K562 (cell line): ENCODE data around the gene OR2A25.
A peak's percentile ranks its signal among the peaks of the same experiment; 100 is the strongest.

Experiments
- ATF3 ChIP-seq, 2 experiments: fragments of 450-650 bp in 1 of 2; sonication (generic) in 1 of 2; formaldehyde crosslinking in 1 of 2; IDR thresholded peaks in 1 of 2; conservative IDR thresholded peaks in 1 of 2; 2 replicates each; pipeline versions ENCODE4 v1.6.1 to v1.8.1; 2016 to 2023; ENCODE audit warnings: mild to moderate bottlenecking in 2 of 2, moderate library complexity in 2 of 2, inconsistent platforms in 1 of 2, missing genetic modification reagents in 1 of 2
- CTCF ChIP-seq, 3 experiments: IDR thresholded peaks in 2 of 3; conservative IDR thresholded peaks in 1 of 3; 2 replicates each; pipeline ENCODE4 v1.5.1; 2011 to 2012; ENCODE audit warnings: low read length in 3 of 3, mild to moderate bottlenecking in 3 of 3, control low read depth in 2 of 3, improper control_type of control experiment in 1 of 3, inconsistent platforms in 1 of 3, low read depth in 1 of 3, mixed read lengths in 1 of 3, moderate library complexity in 1 of 3; ENCODE audit not compliant: insufficient read depth in 2 of 3
- MLX ChIP-seq, 2 experiments: fragments of 450-650 bp in 1 of 2; sonication (generic) in 1 of 2; formaldehyde crosslinking; conservative IDR thresholded peaks; 2 replicates each; pipeline versions ENCODE4 v1.4.0 to v1.8.1; 2020 to 2022; ENCODE audit warnings: mild to moderate bottlenecking in 1 of 2, missing genetic modification reagents in 1 of 2
- POLR3G ChIP-seq: IDR thresholded peaks from 2 replicates; pipeline ENCODE4 v1.6.1; 2011; ENCODE audit not compliant: insufficient read length, insufficient replicate concordance; ENCODE audit errors: extremely low read depth
- PTBP1 ChIP-seq: fragments of 200-400 bp; formaldehyde crosslinking; IDR thresholded peaks from 2 replicates; pipeline ENCODE4 v1.6.1; 2017; ENCODE audit warnings: low read depth, low read length

- no peak for TF ChIP-seq PTBP1
- no peak for TF ChIP-seq MLX (CRISPR knock-in tag; conservative IDR thresholded peaks at IDR 0.05)
- no peak for TF ChIP-seq POLR3G
- TF ChIP-seq ATF3 (IDR thresholded peaks at IDR 0.05), result no peak
- no peak for TF ChIP-seq ATF3 (CRISPR knock-in tag; conservative IDR thresholded peaks at IDR 0.05)
- TF ChIP-seq CTCF (IDR thresholded peaks at IDR 0.05 in 2 of 3, conservative IDR thresholded peaks at IDR 0.05 in 1 of 3; ENCODE audit: insufficient read depth in 2 of 3, low read depth in 1 of 3, low read length in 3 of 3), result peak; percentile 70 to 78 (median 77)
Observed at GRCh38 chr7:144063710-144064109, 5.9 kb upstream of the OR2A25 start.
